GM21528 (cell line): ENCODE data around the gene DMD.

ENCODE experiments used
- ATAC-seq: cut with Tn5 transposase; IDR thresholded peaks from one replicate; pipeline ENCODE4 v1.9.1; 2021; ENCODE audit warnings: mild to moderate bottlenecking, moderate library complexity; ENCODE audit not compliant: unreplicated experiment, low FRiP score

The DMD gene

DNA sequence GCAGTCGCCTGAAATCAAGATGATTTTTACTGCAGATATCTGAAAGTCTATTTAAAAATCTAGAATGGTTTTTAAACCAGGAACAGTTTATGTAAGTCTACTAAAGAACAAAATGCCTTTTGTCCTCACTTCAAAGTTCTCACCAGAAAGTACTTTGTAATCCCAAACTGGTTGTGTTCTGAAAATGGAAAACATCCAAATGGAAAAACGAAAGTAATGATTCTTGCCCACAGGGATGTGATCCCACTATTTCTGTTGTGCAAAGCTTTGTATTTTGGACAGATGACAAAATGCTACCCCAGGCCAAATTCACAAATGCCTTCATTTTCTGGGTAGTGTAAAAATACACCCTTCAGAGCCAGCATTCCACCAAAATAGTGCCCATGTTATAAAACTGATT is 1874.0 kb downstream of the DMD start:
- no peak for ATAC-seq

DNA sequence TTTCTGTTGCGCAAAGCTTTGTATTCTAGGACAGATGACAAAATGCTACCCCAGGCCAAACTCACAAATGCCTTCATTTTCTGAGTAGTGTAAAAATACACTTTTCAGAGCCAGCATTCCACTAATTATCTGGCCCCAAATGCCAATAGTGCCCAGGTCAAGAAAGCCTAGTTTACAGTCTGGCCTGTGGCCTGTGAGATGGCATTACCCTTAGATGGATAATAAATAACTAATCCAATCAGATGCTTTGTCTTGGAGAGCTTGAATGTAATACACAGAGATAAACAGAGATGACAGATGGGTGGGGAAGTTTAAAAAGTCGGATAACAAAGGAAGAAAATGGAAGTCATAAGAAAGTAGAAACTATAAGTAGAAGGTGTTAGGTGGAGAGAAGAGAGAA is 1874.9 kb downstream of the DMD start:
- no peak for ATAC-seq

DNA sequence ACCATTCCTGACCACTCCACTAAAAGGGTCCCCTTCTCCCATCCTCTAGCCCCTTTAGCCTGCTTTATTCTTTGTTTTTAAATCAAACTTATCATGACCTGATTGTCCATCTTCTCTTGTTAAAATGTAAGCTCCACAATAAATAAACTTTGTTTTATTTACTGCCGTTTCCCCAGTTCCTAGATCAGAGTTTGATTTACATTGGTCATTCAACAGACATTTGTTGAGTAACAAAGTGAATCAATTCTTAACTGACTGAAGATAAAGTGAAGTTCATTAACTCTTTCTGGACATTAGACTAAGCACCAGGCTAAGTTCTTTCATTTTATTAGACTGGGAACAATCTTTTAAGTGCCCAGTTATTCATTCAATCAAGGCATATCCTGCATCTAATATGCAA is 1876.4 kb downstream of the DMD start:
- no peak for ATAC-seq

DNA sequence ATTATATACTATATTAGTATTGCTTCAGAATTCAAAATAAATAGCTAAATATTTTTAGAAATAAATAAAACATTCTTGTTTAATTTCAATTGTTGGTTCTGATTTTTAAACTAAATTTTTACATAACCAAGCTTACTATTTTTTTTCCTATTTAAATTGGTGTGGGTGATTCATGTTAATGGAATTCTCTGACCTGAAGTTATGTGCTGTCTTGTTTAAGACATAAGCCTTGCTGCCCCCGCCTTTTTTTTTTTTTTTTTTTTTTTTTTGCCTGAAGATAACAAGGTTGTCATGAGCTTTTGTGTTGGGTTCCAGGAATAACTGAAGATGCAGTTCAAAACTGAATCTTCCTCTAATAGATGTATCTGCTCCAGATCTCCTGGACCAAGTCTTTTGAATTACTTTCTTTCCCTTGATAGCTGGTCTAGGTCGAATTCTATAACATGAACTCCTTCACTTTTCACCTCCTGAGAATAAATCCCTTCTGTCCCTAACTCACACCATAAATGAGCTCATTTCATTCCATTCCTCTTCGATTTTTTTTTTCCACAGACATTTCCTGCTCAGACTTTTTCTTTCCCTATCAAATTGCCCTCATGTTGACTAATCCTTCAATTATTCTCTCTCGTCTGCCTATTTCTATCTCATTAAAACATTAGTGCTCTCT is 1878.1 kb downstream of the DMD start:
- no peak for ATAC-seq

- no peak for ATAC-seq
These were observed 1879.4 kb downstream of the DMD start for GRCh38 chrX:31331928-31332327.

DNA sequence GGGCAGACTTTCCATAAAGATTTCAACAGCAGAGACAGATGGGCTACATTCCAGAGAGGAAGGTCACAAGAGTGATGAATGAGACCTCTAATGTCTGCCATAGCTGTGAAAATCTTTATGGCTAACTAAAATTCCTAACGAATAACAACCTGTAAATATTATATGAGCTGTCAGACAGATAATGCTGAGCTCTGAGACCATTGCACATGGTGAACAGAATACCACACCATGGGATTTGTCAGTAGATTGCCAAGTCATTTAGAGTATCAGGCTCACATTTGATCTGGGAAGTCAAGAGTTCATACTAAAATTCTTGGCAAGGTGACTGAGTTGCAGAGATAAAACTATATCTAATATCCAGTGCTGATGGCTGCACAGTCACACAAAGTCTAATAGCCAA is 1880.3 kb downstream of the DMD start:
- ATAC-seq: no peak

GRCh38 chrX:31329298-31329697 is 1882.1 kb downstream of the DMD start:
- ATAC-seq: no peak

DNA sequence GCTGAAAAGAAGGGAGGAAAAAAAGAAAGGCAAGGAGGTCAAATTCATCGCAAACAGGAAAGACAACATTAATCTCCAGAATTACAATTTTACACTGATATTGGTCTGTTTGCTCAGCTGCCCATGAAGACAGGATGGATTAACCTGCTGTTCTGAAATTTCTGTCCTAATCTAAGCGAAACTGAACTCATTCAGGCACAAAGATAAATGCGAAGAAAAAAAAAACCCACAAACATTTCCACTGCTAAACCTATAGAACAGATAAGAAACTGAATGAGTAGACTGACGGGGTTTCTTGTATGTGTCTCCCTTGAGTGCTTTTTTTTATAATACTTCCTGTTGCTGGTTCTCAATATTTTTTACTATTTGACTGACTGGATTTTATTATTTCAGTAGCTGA is 1887.7 kb downstream of the DMD start:
- no peak for ATAC-seq

- ATAC-seq: no peak
These were observed 1890.6 kb downstream of the DMD start for GRCh38 chrX:31320740-31321139.

- ATAC-seq: no peak
These were observed 1891.8 kb downstream of the DMD start for GRCh38 chrX:31319586-31319985.

DNA sequence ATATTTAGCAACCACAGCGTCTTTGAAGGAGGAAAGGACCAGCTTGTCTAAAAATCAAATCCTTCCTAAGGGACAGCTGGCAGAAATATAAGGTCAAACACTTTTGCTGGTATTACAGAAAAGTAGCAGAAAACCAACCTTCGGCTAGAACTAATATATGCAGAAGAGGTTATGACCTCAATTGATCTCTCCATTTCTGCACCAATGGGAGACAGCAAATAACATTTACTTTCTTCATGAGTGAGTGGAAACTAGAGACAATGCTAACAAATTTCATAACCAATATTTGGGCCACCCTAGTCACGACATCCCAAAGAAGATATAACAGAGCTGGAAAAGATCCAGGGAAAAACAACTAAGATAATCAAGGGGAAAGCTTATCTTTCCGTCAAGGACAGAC is 1892.5 kb downstream of the DMD start:
- ATAC-seq: no peak

DNA sequence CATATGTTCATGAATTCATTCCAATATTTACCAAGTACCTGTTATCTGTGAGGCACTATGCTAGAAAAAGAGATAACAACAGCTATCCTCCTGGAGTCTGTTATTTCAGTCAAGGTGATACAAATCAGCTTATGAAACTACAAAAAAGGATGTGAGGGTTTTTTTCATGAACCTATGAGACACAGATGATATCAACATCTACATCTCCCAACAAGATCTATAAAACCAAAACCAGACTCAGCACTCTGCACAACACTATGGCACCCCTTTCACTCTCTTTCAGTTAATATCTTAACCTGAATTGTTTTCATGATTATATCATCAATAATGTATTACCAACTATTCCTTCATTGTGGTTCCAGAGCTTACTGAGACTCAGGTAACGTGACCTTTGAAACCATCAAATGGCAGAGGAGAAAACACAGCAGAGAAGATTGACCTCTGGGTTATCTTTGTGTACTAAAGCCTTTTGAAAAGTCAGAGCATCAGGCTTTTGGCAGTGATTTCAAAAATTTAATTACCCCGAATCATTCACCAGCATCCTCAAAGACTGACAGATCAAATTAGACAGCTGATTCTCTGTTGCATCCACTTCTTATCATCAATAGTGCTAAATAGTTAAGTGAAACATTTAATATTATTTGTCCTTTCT is 1894.9 kb downstream of the DMD start:
- ATAC-seq: no peak

GRCh38 chrX:31314921-31315320 is 1896.4 kb downstream of the DMD start:
- no peak for ATAC-seq

DNA sequence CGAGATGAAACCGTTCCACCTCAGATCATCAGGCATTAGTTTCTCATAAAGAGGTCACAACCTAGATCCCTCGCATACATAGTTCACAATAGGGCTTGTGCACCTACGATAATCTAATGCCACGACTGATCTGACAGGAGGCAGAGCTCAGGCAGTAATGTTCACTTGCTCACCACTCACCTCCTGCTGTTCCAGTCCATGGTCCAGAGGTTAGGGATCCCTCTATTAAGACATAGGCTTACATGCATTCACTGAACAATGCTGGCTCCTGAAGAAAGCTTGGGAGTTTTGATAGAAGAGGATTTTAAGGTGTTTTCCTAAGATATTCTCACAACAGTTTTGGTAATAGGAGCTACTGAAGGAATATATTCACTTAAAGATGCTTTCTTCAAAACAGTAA is 1903.4 kb downstream of the DMD start:
- no peak for ATAC-seq

DNA sequence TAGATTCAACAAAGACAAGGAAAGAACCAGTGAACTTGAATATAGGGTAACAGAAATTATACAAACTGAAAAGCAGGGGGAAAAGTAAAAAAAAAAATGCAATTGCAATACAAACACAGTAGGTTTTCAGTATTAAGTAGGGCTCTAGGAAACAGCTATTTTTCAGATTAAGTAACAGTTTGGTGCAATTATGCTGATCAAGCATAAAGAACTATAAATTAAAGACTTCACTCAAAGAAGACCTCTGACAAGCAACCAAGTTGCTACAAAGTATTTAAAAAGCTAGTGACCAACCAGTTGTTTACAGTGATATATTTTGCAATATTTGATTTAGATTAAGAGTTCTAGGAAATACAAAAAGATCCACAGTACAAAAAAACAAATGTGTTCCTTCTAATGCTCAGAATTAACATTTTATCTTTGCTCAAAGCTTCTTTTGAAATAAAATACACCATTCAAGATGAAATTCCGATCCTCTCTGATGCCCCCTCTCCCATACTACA is 1908.7 kb downstream of the DMD start:
- ATAC-seq: no peak

DNA sequence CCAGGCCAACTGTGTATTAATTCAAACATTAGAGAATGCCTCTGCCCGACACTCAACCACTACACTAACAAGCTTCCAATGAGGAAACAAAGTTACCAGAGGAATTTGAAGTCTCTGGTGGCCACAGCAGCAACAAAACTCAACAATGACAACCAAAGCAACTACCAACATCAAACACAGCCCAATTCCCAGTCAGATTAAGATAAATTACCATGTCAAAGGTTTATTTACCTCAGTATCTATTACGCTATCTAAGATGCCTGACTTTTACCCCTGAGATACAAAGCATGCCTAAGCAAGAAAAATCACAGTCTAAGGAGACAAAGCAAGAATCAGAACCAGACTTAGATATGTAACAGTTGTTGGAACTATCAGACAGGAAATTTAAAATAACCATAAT is 1909.4 kb downstream of the DMD start:
- no peak for ATAC-seq

DNA sequence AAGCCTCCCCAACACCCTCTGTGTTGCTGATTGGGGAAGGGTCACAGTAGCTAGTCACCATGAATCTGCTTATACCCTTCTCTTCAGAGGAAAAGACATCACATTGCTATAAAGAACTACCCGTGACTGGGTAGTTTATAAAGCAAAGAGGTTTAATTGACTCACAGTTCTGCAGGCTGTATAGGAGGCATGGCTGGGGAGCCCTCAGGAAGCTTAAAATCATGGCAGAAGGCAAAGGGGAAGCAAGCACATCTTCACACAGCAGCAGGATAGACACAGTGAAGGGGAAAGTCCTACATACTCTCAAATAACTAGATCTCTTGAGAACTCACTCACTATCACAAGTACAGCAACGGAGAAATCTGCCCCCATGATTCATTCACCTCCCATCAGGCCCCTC is 1910.1 kb downstream of the DMD start:
- ATAC-seq: no peak

- no peak for ATAC-seq
These were observed 1912.4 kb downstream of the DMD start for GRCh38 chrX:31298916-31299315.

DNA sequence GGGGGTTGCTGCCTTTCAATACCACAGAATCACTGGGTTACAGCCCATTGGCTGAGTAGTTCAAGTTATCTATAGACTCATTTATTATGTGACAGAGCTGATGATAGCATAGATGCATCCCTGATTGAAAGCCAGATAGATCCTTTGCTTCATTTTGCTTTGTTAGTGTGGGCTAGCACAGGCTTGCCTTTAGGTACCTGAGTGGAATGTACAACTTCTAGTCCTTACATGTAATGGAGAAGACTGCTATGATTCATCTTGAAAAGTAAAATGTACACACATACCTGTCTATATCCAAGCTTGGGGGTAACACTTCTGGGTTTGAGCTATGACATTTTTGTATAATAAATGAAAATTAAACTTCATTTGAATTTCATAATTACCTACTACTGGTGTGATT is 1913.5 kb downstream of the DMD start:
- no peak for ATAC-seq

DNA sequence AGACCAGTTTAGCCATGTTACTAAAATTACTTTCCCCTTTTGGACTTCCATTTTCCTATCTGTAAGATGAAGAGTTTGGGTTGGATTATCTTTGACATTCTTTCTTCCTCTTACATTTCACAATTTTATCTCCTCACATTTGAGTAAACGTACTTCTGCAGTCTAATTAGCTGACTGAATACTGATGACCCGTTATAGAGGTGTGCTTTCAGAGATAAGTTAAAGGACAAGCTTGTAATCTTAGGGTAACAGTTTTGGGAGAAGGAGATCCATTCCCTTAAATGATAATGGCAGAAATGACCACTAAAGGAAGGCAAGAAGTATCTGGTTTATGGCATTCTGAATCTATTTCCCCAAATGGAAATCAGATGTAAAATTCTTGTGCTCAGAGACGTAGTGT is 1916.9 kb downstream of the DMD start:
- ATAC-seq: no peak

DNA sequence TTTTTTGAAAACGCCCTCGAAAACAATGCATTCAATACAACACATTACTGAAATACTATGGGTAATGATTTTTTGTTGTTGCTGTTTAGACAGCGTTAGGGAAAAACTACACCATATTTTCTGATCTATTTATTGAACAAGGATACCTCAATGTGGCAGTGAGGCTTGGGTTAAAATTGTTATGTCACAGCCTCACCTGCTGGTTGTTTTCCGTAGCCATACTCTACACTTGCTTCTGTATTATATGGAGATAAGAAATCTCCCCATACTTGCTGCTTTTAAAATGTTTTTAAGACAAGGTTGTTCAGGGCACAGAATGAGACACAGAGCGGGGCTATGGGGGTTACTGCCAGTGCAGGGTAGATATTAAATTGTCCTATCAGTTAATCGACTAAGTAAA is 1917.9 kb downstream of the DMD start:
- no peak for ATAC-seq

DNA sequence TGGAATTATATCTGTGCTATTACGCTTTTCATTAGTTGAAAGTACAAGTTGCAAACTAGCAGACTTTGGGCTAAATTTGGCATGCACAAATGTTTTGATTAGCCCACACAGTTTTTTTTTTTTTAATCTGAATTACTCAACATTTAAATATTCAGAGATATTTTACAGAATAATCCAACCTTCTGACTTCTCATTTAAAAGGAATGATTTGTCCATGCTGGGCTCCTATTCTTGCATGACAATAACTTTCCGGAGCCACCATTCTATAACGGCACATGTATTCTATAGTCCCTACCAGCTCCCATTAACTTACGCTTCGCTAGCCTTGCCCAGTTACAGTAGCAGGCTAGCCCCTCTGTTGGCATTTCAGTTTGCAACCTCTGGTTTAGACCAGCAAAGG is 1920.2 kb downstream of the DMD start:
- ATAC-seq: no peak
